Kidney epithelial cell (primary cell): Measurements from ENCODE around the gene RIC1. TPM values are rescaled to one million over a fixed set of nuclear protein-coding genes. Genes with fewer than 3 reads are reported as not detected.
"Not testable (repeated sequence)": the region's sequence is repeated elsewhere in the genome, so short reads cannot be mapped to it uniquely, and the experiment has no call there.

Source experiments
- DNase-seq: peaks from one replicate; pipeline ENCODE4 v3.0.0-alpha.2; 2010; ENCODE audit warnings: low read depth
- H3K27me3 ChIP-seq: 2 replicates; pipeline ENCODE4 v1.6.0; 2011; ENCODE audit warnings: low read length; ENCODE audit not compliant: control insufficient read depth, insufficient read depth
- H3K36me3 ChIP-seq: 2 replicates; pipeline ENCODE4 v1.5.1; 2011; ENCODE audit warnings: low read length; ENCODE audit not compliant: control insufficient read depth, insufficient read depth
- H3K4me3 ChIP-seq: 2 replicates; pipeline ENCODE4 v1.5.1; 2011; ENCODE audit warnings: low read depth, mild to moderate bottlenecking, control low read depth, low read length
- total RNA-seq: library from RNA; depleted of rRNA; stranded (reverse); fragments of >200 nt; gene quantifications from 2 replicates; pipeline ENCODE4 v1.2.3, GENCODE V29; 2015
- TF ChIP-seq, protein P1 (sequence below): IDR thresholded peaks from 2 replicates; pipeline ENCODE4 v1.5.1; 2011; ENCODE audit warnings: mild to moderate bottlenecking, moderate library complexity, low read length, control low read depth, inconsistent platforms; ENCODE audit not compliant: insufficient read depth, poor library complexity, severe bottlenecking

The RIC1 gene
- total RNA-seq, 1 donor from 2014 or later: 16.8 TPM

- no peak overlapping the region for H3K4me3 ChIP-seq
- no peak for DNase-seq
- no peaks in the 10 kb centered on the region for H3K27me3 ChIP-seq
- H3K36me3 ChIP-seq: no peaks in the 10 kb centered on the region
- TF ChIP-seq, protein P1, sequence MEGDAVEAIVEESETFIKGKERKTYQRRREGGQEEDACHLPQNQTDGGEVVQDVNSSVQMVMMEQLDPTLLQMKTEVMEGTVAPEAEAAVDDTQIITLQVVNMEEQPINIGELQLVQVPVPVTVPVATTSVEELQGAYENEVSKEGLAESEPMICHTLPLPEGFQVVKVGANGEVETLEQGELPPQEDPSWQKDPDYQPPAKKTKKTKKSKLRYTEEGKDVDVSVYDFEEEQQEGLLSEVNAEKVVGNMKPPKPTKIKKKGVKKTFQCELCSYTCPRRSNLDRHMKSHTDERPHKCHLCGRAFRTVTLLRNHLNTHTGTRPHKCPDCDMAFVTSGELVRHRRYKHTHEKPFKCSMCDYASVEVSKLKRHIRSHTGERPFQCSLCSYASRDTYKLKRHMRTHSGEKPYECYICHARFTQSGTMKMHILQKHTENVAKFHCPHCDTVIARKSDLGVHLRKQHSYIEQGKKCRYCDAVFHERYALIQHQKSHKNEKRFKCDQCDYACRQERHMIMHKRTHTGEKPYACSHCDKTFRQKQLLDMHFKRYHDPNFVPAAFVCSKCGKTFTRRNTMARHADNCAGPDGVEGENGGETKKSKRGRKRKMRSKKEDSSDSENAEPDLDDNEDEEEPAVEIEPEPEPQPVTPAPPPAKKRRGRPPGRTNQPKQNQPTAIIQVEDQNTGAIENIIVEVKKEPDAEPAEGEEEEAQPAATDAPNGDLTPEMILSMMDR: no peak
Observed at GRCh38 chr9:5665059-5665458, 36.2 kb downstream of the RIC1 start.

DNA sequence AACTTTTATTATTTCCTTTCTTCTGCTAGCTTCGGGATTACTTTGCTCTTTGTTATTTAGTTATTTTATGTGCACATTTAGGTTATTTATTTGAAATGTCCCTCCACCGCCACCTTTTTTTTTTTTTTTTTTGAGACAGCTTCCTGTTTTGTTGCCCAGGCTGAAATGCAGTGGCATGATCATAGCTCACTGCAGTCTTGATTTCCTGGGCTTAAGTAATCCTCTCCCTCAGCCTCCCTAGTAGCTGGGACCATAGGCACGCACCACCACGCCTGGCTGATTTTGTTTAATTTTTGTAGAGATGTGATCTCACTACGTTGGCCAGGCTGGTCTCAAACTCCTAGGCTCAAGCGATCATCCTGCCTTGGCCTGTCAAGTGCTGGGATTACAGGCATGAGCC lies 38.5 kb downstream of the RIC1 start:
- H3K4me3 ChIP-seq: no peak overlapping the region
- no peaks in the 10 kb centered on the region for H3K27me3 ChIP-seq
- TF ChIP-seq, protein P1: no peak
- H3K36me3 ChIP-seq: no peaks in the 10 kb centered on the region
- no peak for DNase-seq

DNA sequence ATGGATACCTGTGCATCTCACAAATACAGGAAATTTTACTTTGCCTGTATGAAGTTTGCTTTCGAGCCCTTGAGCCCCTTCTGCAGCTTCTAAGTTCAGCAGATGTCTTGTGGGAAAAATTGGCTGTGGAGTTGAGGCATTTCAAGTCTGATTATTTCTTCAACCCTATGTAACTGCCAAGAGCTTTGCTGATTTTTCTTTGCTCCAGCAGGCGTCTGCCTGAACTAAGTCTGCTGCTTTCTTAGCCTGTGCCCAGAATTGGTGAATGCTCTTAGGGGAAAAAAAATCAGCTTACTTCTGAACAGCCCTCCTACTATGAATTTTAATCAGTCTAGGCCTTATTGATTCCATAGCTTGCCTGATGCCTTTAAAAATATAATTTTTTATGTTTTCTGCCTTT lies 41.2 kb downstream of the RIC1 start:
- Histone ChIP-seq H3K27me3 (no peaks in the 10 kb centered on the region), H3K36me3 (no peaks in the 10 kb centered on the region), H3K4me3 (no peak overlapping the region)
- DNase-seq: no peak
- TF ChIP-seq, protein P1: no peak

DNA sequence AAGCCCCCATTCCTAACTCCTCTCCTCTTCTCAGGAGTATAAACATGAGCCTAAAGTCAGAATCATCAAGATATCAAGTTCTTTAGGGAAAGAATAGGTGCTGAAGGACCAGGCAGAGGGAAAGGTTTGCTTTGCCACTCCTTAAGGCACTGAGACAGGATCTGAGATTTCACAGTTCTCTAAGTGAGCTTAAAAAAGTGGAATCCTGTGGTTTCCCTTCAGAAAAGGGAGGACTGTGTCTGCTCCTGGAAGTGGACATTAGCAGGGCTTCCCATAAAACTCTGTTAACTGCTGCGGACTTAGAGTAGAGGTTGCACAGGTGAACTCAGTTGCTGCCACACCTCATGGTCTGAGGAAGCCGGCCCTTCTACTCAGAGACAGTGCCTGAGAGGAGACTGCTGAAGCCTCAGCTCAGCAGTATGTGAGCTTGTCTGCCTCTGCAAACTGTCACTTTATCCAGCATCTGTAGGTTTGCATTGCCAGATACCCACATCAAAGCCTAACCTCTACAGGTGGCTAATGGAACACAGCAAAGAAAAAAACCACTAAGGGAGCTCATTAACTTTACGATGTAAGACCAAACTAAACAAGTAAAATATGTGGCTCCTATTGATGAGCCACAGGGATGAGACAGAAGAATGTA lies 42.9 kb downstream of the RIC1 start:
- Histone ChIP-seq H3K4me3 (no peak overlapping the region), H3K36me3 (no peaks in the 10 kb centered on the region), H3K27me3 (no peaks in the 10 kb centered on the region)
- DNase-seq: peak; percentile 12
- TF ChIP-seq, protein P1: no peak

- H3K36me3 ChIP-seq, DNase-seq, H3K27me3 ChIP-seq, H3K4me3 ChIP-seq: not testable (repeated sequence)
Observed at GRCh38 chr9:5675046-5675445, 46.1 kb downstream of the RIC1 start.

DNA sequence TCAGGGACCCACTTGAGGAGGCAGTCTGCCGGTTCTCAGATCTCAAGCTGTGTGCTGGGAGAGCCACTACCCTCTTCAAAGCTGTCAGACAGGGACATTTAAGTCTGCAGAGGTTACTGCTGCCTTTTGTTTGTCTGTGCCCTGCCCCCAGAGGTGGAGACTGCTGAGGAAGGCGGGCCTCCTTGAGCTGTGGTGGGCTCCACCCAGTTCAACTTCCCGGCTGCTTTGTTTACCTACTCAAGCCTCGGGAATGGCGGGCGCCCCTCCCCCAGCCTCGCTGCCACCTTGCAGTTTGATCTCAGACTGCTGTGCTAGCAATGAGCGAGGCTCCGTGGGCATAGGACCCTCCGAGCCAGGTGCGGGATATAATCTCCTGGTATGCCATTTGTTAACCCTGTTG lies 54.7 kb downstream of the RIC1 start:
- not testable (repeated sequence) for H3K4me3 ChIP-seq, DNase-seq, H3K36me3 ChIP-seq, H3K27me3 ChIP-seq

- H3K27me3 ChIP-seq: no peaks in the 10 kb centered on the region
Observed at GRCh38 chr9:5684101-5684500, 55.2 kb downstream of the RIC1 start.

More at GRCh38 chr9:5684101-5684500, 55.2 kb downstream of the RIC1 start:
- TF ChIP-seq, protein P1: no peak
- DNase-seq: no peak
- Histone ChIP-seq H3K36me3 (no peaks in the 10 kb centered on the region), H3K4me3 (no peak overlapping the region)
